ENCODE measurements around the gene E2F1.

E2F1 gene

GRCh38 chr20:33687370-33687915, 1.3 kb upstream of the E2F1 start:
- DNase-seq = no peak

DNA sequence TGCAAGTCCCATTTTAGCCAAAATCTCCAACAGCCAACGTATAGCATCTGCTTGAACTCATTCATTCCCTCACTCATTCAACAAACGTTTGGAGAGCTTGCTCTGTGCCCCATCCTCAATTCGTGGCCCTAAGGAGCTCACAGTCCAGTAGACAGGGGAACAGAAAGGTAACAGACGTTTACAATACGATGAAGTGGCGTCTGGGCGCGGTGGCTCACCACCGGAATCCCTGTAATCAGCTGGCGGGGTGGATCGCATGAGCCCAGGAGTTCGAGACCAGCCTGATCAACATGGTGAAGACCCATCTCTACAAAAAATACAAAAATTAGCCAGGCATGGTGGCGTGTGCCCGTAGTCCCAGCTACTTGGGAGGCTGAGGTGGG, 790 bp upstream of the E2F1 start:
- no peak for DNase-seq

- peak; percentile 25 for DNase-seq
Measured at GRCh38 chr20:33685328-33686099, 671 bp downstream of the E2F1 start.

GRCh38 chr20:33684533-33685327, 1.5 kb downstream of the E2F1 start:
- no peak for DNase-seq

DNA sequence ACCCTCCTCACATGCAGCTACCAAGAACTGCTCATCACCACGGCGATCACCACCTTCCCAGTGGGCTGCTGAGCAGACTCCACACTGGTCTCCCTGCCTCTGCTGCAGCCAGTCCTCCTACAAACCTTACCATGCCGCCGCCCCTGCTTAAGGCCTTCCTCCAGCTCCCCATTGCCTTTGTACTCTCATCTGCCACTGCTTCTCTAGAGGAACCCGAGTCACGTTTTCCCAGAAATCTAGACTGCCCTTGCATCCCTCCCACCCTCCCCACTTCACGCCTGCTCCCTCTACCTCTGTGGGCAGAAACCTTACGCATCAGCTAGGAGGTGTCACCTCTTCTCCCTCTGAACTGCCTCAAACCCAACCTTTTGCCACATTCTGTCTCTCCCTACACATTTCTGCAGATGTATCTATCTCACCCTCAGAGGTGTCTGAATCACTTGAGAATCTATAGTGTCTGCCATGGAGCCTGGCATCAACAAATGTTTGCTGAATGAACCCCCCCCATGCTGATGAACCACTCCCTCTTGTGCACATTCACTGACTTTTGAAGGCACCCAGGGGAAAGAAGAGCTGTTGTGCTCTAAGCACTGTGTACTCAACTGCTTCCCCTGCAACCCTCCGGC, 4.3 kb downstream of the E2F1 start:
- no peak for DNase-seq

GRCh38 chr20:33681288-33681687, 4.9 kb downstream of the E2F1 start:
- no peak for DNase-seq

DNA sequence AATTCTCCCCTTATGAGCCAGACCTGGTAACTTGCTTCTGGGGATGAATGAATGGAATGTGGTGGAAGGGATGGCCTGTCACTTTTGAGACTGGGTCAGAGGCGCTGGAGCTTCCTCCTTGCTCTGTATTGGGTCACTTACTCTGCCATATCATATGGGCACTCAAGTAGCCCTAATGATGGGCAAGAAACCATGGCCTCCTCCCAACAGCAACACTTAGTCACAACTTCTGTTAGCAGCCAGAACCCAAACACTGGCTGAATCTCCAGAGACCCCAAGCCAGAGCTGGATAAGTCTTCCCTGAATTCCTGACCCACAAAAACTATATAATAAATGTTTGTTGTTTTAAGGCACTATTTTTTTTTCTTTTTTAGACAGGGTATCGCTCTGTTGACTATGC, 5.5 kb downstream of the E2F1 start:
- no peak for DNase-seq

DNA sequence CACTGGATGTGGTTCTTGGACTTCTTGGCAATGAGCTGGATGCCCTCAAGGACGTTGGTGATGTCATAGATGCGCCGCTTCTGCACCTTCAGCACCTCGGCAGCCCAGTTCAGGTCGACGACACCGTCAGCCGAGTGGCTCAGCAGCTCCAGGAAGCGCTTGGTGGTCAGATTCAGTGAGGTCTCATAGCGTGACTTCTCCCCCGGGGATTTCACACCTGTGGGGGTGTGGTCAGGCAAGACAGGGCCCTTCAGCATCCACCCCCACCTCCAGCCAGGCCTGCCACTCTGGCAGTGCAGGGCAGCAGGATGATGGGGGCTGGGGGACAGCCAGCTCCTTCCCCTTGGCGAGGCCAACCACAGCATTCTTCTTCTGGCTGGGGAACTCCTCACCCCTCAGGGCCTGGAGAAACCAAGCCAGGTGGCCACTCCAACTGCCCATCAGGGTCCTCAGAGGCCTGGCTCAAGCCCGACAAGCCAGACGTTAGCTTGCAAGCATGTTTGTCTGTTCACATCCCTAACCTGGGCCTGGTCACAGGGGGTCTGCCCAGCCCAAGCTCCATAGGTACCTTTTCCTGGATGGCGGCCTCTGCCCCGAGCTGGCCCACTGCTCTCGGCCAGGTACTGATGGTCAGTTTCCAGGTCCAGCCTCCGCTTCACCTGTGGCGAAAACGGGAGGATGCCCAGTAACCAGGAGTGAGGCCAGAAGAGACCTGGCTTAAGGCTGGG, 6.3 kb downstream of the E2F1 start:
- no peak for DNase-seq

- DNase-seq = no peak
Measured at GRCh38 chr20:33677991-33678702, 8.0 kb downstream of the E2F1 start.

- DNase-seq = no peak
Measured at GRCh38 chr20:33676652-33677645, 9.2 kb downstream of the E2F1 start.

- no peak for DNase-seq
Measured at GRCh38 chr20:33676121-33676520, 10.1 kb downstream of the E2F1 start.

DNA sequence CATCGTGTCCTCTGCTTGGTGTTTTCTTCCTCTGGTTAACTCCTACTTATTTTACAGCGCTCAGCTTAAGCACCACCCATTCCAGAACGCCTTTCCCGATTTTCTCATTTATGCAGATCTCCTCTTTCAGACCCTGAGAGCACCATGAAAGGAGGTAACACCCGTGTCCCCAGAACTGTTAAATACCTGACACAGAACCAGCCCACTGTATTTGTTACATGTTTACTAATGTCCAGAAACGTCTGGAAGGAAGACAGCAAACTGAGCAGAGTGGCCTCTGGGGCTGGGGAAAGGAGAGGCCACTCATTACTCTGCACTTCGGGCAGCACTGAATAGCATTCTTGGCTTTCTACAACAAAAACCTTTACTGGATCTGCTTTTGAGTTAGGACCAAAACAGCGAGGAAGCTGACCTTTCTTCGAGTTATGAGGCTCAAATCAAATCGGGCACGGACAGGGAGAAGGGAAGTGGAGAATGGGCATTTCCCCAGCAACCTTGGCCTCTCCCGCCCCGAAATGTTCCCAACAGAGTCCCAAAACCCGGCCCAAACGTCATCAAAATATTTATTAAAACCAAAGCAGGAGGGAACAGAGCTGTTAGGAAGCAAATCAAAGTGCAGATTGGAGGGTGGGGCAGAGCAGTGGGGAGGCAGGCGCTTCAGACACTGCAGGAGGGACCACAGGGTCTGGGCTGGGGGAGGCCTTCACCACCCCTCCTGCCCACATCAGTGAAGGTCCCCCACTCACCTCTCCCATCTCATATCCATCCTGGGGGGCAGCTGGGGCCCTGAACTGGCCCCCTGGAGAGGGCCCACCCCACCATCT, 10.8 kb downstream of the E2F1 start:
- no peak for DNase-seq

- DNase-seq = peak; percentile 44
Measured at GRCh38 chr20:33674294-33675135, 11.7 kb downstream of the E2F1 start, which contains the start of gene NECAB3. TSS of gene NECAB3 (minus strand) at chr20:33674428. CDS start at chr20:33674352, 76 bp downstream.

GRCh38 chr20:33673410-33674293, 12.5 kb downstream of the E2F1 start:
- no peak for DNase-seq

DNA sequence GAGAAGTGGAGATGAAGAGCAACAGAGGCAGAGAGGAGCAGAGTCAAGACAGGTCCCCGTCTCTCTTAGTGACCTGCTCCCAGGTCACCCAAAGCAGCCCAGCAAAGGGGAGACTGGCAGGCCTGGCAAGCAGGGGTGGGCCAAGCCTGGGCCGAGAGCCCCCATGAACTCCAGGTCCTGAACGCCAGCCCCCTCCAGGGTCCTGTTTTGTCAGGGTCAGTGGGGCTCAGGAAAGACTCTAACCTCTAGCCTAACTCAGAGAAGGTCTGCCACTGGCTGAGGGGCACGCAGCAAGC, 13.1 kb downstream of the E2F1 start:
- no peak for DNase-seq

- DNase-seq = no peak
Measured at GRCh38 chr20:33672426-33673113, 13.6 kb downstream of the E2F1 start.

DNA sequence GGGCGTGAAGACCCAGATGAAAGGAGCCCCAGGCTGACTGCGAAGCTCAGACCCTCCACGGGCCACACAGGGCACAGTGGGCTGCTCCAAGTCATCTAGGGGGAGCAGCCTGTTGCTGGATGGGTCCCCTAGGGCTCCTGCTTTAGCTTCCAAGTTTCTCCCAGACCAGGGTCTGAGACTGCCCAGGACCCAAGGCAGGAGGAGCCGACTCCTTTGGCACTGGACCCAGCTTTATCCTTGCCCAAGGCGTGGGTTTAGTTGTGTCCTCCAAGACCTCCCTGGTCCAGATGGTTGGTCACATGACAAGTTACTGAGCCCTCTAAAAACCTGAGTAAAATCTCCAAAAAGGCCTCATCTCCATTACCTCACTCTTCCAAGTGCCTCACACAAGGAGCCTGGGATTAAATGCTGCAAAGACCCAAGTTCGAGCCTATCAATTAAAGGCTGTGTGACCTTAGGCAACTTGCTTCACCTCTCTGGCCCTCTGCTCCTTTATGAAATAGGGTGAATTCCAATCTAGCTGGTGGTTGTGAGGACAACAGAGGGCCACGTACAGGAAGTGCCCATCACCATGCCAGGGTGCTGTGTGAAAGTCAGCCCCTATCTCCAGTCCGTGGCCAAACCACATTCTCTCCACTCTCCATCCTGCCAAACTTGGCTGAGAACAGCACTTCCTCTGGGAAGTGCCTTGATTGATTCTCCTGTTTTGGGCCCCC, 14.5 kb downstream of the E2F1 start:
- no peak for DNase-seq

All from effector CD4-positive, alpha-beta T cell (primary cell).